CD4-positive, alpha-beta T cell treated with Interferon gamma for 1 hour (primary cell): ENCODE measurements around the gene PCDHGB1.
A peak's percentile ranks its signal among the peaks of the same experiment; 100 is the strongest.
"Not testable (repeated sequence)": the region's sequence is repeated elsewhere in the genome, so short reads cannot be mapped to it uniquely, and the experiment has no call there.

Experiments
- DNase-seq: peaks from one replicate; pipeline ENCODE4 v3.0.0-alpha.2; 2020

PCDHGB1 gene

GRCh38 chr5:141351591-141351990 is 1.7 kb downstream of the PCDHGB1 start:
- DNase-seq: no peak

- DNase-seq: no peak
Observed at GRCh38 chr5:141354900-141355469, 5.1 kb downstream of the PCDHGB1 start, which contains the start of gene PCDHGA4. PCDHGA4 (plus strand) TSS chr5:141355021; CDS start chr5:141355108, 87 bp downstream.

- DNase-seq: no peak
Observed at GRCh38 chr5:141355641-141356040, 5.7 kb downstream of the PCDHGB1 start.

GRCh38 chr5:141356133-141356532 is 6.2 kb downstream of the PCDHGB1 start:
- DNase-seq: no peak

- DNase-seq: no peak
Observed at GRCh38 chr5:141356950-141357349, 7.1 kb downstream of the PCDHGB1 start.

GRCh38 chr5:141359790-141360426 is 10.0 kb downstream of the PCDHGB1 start, which contains the start of gene PCDHGB2:
PCDHGB2 (plus strand) TSS chr5:141359994; CDS start chr5:141360136, 142 bp downstream.
- no peak for DNase-seq

GRCh38 chr5:141360685-141361084 is 10.8 kb downstream of the PCDHGB1 start:
- no peak for DNase-seq

- DNase-seq: no peak
Observed at GRCh38 chr5:141362719-141363118, 12.8 kb downstream of the PCDHGB1 start.

- no peak for DNase-seq
Observed at GRCh38 chr5:141363952-141364660, 14.2 kb downstream of the PCDHGB1 start, which contains the start of gene PCDHGA5. PCDHGA5 (plus strand) TSS chr5:141364162; CDS start chr5:141364331, 169 bp downstream.

GRCh38 chr5:141366016-141366896 is 16.4 kb downstream of the PCDHGB1 start:
- DNase-seq: no peak

GRCh38 chr5:141369994-141370848 is 20.3 kb downstream of the PCDHGB1 start, which contains the start of gene PCDHGB3:
PCDHGB3 (plus strand) TSS chr5:141370242; CDS start chr5:141370395, 153 bp downstream.
- DNase-seq: peak; percentile 13

- DNase-seq: no peak
Observed at GRCh38 chr5:141371572-141372475, 21.9 kb downstream of the PCDHGB1 start.

GRCh38 chr5:141373673-141374317 is 23.9 kb downstream of the PCDHGB1 start, which contains the start of gene PCDHGA6:
PCDHGA6 (plus strand) TSS chr5:141373891; CDS start chr5:141374084, 193 bp downstream.
- no peak for DNase-seq

- DNase-seq: no peak
Observed at GRCh38 chr5:141374627-141375026, 24.7 kb downstream of the PCDHGB1 start.

- DNase-seq: not testable (repeated sequence)
Observed at GRCh38 chr5:141375444-141376155, 25.7 kb downstream of the PCDHGB1 start.

GRCh38 chr5:141382469-141383294 is 32.8 kb downstream of the PCDHGB1 start, which contains the start of gene PCDHGA7:
PCDHGA7 (plus strand) TSS chr5:141382742; CDS start chr5:141382900, 158 bp downstream.
- DNase-seq: no peak

GRCh38 chr5:141383345-141383744 is 33.4 kb downstream of the PCDHGB1 start:
- DNase-seq: no peak
